SH-SY5Y (cell line): ENCODE data around the gene BPIFB3.

ENCODE experiments used
- GATA2 ChIP-seq: IDR thresholded peaks from 2 replicates; pipeline ENCODE4 v1.6.1; 2011; ENCODE audit warnings: mild to moderate bottlenecking, low read depth, low read length
- GATA3 ChIP-seq: IDR thresholded peaks from 2 replicates; pipeline ENCODE4 v1.6.1; 2011; ENCODE audit warnings: low read depth, mild to moderate bottlenecking, low read length, moderate library complexity

- TF ChIP-seq GATA2 (no peak), GATA3 (no peak)
These were observed 31.8 kb upstream of the BPIFB3 start for GRCh38 chr20:33021879-33022278.
